PC-3 (cell line): ENCODE measurements around the gene LBX2. TPM values are rescaled to one million over a fixed set of nuclear protein-coding genes. Genes with fewer than 3 reads are reported as not detected.

Source experiments
- ATAC-seq: fragments of 200-7000 bp; cut with Tn5 transposase; 2 replicates; pipeline ENCODE4 v1.9.1; 2020; ENCODE audit warnings: mild to moderate bottlenecking, moderate library complexity
- BruUV-seq: library from RNA; stranded (reverse); fragments of 400-500 nt; replicated peaks from 2 replicates; lab custom pipeline; 2021; lab: Mats Ljungman, UMichigan
- CTCF ChIA-PET: fragments of 300-600 bp; sonication (Branson Sonifier 250); formaldehyde crosslinking; loops from one replicate; lab custom pipeline; 2022; ENCODE audit warnings: antibody characterized with exemption; lab: Charles Lee
- POLR2A ChIA-PET: fragments of 300-600 bp; sonication (Branson Sonifier 250); formaldehyde crosslinking; loops from one replicate; lab custom pipeline; 2022; ENCODE audit warnings: antibody characterized with exemption; ENCODE audit not compliant: unreplicated experiment; lab: Charles Lee
- DNase-seq: peaks from one replicate; pipeline ENCODE4 v3.0.0-alpha.2; 2015
- H2AFZ ChIP-seq: fragments of 300-600 bp; sonication (generic); 2 replicates; pipeline ENCODE4 v1.6.0; 2016; ENCODE audit warnings: antibody characterized with exemption, low read length
- H3F3A ChIP-seq: fragments of 300-600 bp; sonication (generic); one replicate; pipeline ENCODE4 v1.6.0; 2017; ENCODE audit warnings: antibody characterized with exemption, low read length, control low read depth, mild to moderate bottlenecking; ENCODE audit not compliant: unreplicated experiment
- H3K27ac ChIP-seq: fragments of 300-600 bp; sonication (generic); 2 replicates; pipeline ENCODE4 v1.5.1; 2016; ENCODE audit warnings: mild to moderate bottlenecking, low read length
- H3K27me3 ChIP-seq: fragments of 300-600 bp; sonication (generic); 2 replicates; pipeline ENCODE4 v1.6.1; 2016; ENCODE audit warnings: low read length, mixed read lengths
- H3K36me3 ChIP-seq: fragments of 300-600 bp; sonication (generic); 2 replicates; pipeline ENCODE4 v1.6.1; 2016; ENCODE audit warnings: low read depth, mixed run types, low read length, mixed read lengths
- H3K4me1 ChIP-seq: fragments of 300-600 bp; sonication (generic); 2 replicates; pipeline ENCODE4 v1.5.1; 2016; ENCODE audit warnings: low read length; ENCODE audit not compliant: insufficient read depth
- H3K4me2 ChIP-seq: fragments of 300-600 bp; sonication (generic); 2 replicates; pipeline ENCODE4 v1.6.0; 2016; ENCODE audit warnings: low read length
- H3K4me3 ChIP-seq: fragments of 300-600 bp; sonication (generic); 2 replicates; pipeline ENCODE4 v1.5.1; 2016; ENCODE audit warnings: mild to moderate bottlenecking, low read length, mixed read lengths
- H3K79me2 ChIP-seq: fragments of 300-600 bp; sonication (generic); 2 replicates; pipeline ENCODE4 v1.6.1; 2017; ENCODE audit warnings: low read length, mixed read lengths
- H3K9ac ChIP-seq: fragments of 300-600 bp; sonication (generic); 2 replicates; pipeline ENCODE4 v1.6.0; 2016; ENCODE audit warnings: mild to moderate bottlenecking, low read length
- H3K9me2 ChIP-seq: fragments of 300-600 bp; sonication (generic); replicated peaks from 2 replicates; pipeline ENCODE4 v1.6.1; 2016; ENCODE audit warnings: mixed run types, low read length, mixed read lengths
- H3K9me3 ChIP-seq: fragments of 300-600 bp; sonication (generic); 2 replicates; pipeline ENCODE4 v1.6.1; 2016; ENCODE audit warnings: low read length, mixed read lengths
- H4K20me1 ChIP-seq: fragments of 300-600 bp; sonication (generic); 2 replicates; pipeline ENCODE4 v1.6.1; 2016; ENCODE audit warnings: low read length, mixed read lengths
- CTCF ChIP-seq: fragments of 300-600 bp; sonication (generic); conservative IDR thresholded peaks from 2 replicates; pipeline ENCODE4 v1.5.1; 2017; ENCODE audit warnings: antibody characterized with exemption, low read depth, mild to moderate bottlenecking, low read length
- EZH2 ChIP-seq: fragments of 300-600 bp; sonication (generic); IDR thresholded peaks from one replicate; pipeline ENCODE4 v1.6.1; 2017; ENCODE audit warnings: antibody characterized with exemption, mild to moderate bottlenecking, low read length; ENCODE audit not compliant: unreplicated experiment
- EZH2phosphoT487 ChIP-seq: fragments of 300-600 bp; sonication (generic); IDR thresholded peaks from 2 replicates; pipeline ENCODE4 v1.6.1; 2018; ENCODE audit warnings: mild to moderate bottlenecking, antibody characterized with exemption, low read length, borderline replicate concordance
- intact Hi-C: fragments of 100-400 bp; cut with micrococcal nuclease; formaldehyde crosslinking; loops from 2 replicates; pipeline ENCODE4 v1.9.0; 2023
- total RNA-seq: library from RNA; depleted of rRNA; stranded (reverse); fragments of >200 nt; gene quantifications from 2 replicates; pipeline ENCODE4 v1.2.3, GENCODE V29; 2014

Gene LBX2
- total RNA-seq, 1 experiment from 2014 or later = not detected

- ATAC-seq = no peak
These were observed 40.9 kb upstream of the LBX2 start for GRCh38 chr2:74540291-74540690.

GRCh38 chr2:74538881-74539339 is 39.5 kb upstream of the LBX2 start:
- POLR2A ChIA-PET = no interaction called here
- no peak for TF ChIP-seq EZH2phosphoT487
- TF ChIP-seq EZH2 = no peak
- no peak for TF ChIP-seq CTCF

More at GRCh38 chr2:74540291-74540690, 40.9 kb upstream of the LBX2 start:
- intact Hi-C loops = no loop called here
- ChIA-PET CTCF (no interaction called here), POLR2A (no interaction called here)
- Histone ChIP-seq H3K4me1 (no peaks in the 10 kb centered on the region), H3K27ac (no peak overlapping the region), H3K36me3 (no peaks in the 10 kb centered on the region), H3K9ac (no peak overlapping the region), H3K9me3 (no peaks in the 10 kb centered on the region), H3K79me2 (no peaks in the 10 kb centered on the region), H3K4me3 (no peak overlapping the region), H3K4me2 (no peak overlapping the region), H3K27me3 (no peaks in the 10 kb centered on the region), H3K9me2 (no peaks in the 10 kb centered on the region), H3F3A (no peaks in the 10 kb centered on the region), H2AFZ (no peak overlapping the region), H4K20me1 (no peaks in the 10 kb centered on the region)
- BruUV-seq = no TSS peak
- DNase-seq = no peak
- TF ChIP-seq EZH2phosphoT487 (no peak), EZH2 (no peak), CTCF (no peak)

GRCh38 chr2:74537140-74537539 is 37.7 kb upstream of the LBX2 start:
- ATAC-seq (no peak; the same call in 1 of the 2 replicates), DNase-seq (no peak)
- no peaks in the 10 kb centered on the region for H3F3A ChIP-seq
- H3K79me2 ChIP-seq = no peaks in the 10 kb centered on the region
- intact Hi-C loops = no loop called here
- no peak overlapping the region for H2AFZ ChIP-seq
- H3K4me2 ChIP-seq = no peak overlapping the region
- BruUV-seq = no TSS peak
- H3K4me1 ChIP-seq = no peaks in the 10 kb centered on the region
- ChIA-PET POLR2A (no interaction called here), CTCF (no interaction called here)
- TF ChIP-seq EZH2phosphoT487 = no peak
- TF ChIP-seq EZH2 = no peak
- no peak for TF ChIP-seq CTCF
- H4K20me1 ChIP-seq = no peaks in the 10 kb centered on the region
- peaks cover 7% of the 10 kb centered on the region; the same call in 1 of the 2 replicates for H3K36me3 ChIP-seq
- H3K27ac ChIP-seq = no peak overlapping the region
- no peak overlapping the region for H3K9ac ChIP-seq
- no peaks in the 10 kb centered on the region for H3K27me3 ChIP-seq
- H3K4me3 ChIP-seq = no peak overlapping the region
- no peaks in the 10 kb centered on the region for H3K9me2 ChIP-seq
- H3K9me3 ChIP-seq = no peaks in the 10 kb centered on the region

More at GRCh38 chr2:74538881-74539339, 39.5 kb upstream of the LBX2 start:
- Histone ChIP-seq H3K27ac (no peak overlapping the region), H3F3A (no peaks in the 10 kb centered on the region), H4K20me1 (no peaks in the 10 kb centered on the region), H3K36me3 (no peaks in the 10 kb centered on the region), H2AFZ (no peak overlapping the region), H3K79me2 (no peaks in the 10 kb centered on the region), H3K9me2 (no peaks in the 10 kb centered on the region), H3K9ac (no peak overlapping the region), H3K4me2 (no peak overlapping the region), H3K27me3 (no peaks in the 10 kb centered on the region), H3K4me3 (no peak overlapping the region), H3K9me3 (no peaks in the 10 kb centered on the region), H3K4me1 (no peaks in the 10 kb centered on the region)
- CTCF ChIA-PET = no interaction called here
- intact Hi-C loops = no loop called here
- no peak for DNase-seq
- BruUV-seq = no TSS peak
- no peak for ATAC-seq
